TTC549 (cell line): Measurements from ENCODE around the gene ST3GAL3.

Source experiments
- FAIRE-seq: peaks from 2 replicates; lab custom pipeline; 2012; peaks lifted over from hg19 to GRCh38; lab: Jason Lieb, UNC

The ST3GAL3 gene

GRCh38 chr1:43965316-43965715 is 258.0 kb downstream of the ST3GAL3 start:
- no peak for FAIRE-seq

- no peak for FAIRE-seq
Measured at GRCh38 chr1:43968348-43968948, 261.1 kb downstream of the ST3GAL3 start.

GRCh38 chr1:43969416-43969745 is 262.0 kb downstream of the ST3GAL3 start:
- FAIRE-seq: no peak

GRCh38 chr1:43969746-43970466 is 262.6 kb downstream of the ST3GAL3 start, which contains the start of gene DPH2:
Gene DPH2 (plus strand): TSS chr1:43970010. CDS start chr1:43970176, 166 bp downstream.
- peak; percentile 82 for FAIRE-seq

GRCh38 chr1:43970502-43970901 is 263.2 kb downstream of the ST3GAL3 start:
- FAIRE-seq: no peak

- no peak for FAIRE-seq
Measured at GRCh38 chr1:43970911-43971310, 263.6 kb downstream of the ST3GAL3 start.

- no peak for FAIRE-seq
Measured at GRCh38 chr1:43971336-43971980, 264.1 kb downstream of the ST3GAL3 start.

GRCh38 chr1:43973981-43974442 is 266.7 kb downstream of the ST3GAL3 start:
- no peak for FAIRE-seq

- FAIRE-seq: no peak
Measured at GRCh38 chr1:43974443-43975248, 267.3 kb downstream of the ST3GAL3 start, which contains the start of gene ATP6V0B. Gene ATP6V0B (plus strand): TSS chr1:43974960. CDS start chr1:43975041, 81 bp downstream.

GRCh38 chr1:43975249-43975961 is 268.1 kb downstream of the ST3GAL3 start:
- no peak for FAIRE-seq

- FAIRE-seq: no peak
Measured at GRCh38 chr1:43976045-43976444, 268.7 kb downstream of the ST3GAL3 start.

GRCh38 chr1:43976890-43977289 is 269.6 kb downstream of the ST3GAL3 start:
- FAIRE-seq: no peak

- no peak for FAIRE-seq
Measured at GRCh38 chr1:43977376-43978263, 270.3 kb downstream of the ST3GAL3 start.

GRCh38 chr1:43978264-43978550 is 270.9 kb downstream of the ST3GAL3 start:
- no peak for FAIRE-seq

GRCh38 chr1:43978551-43979260 is 271.4 kb downstream of the ST3GAL3 start, which contains the start of gene B4GALT2:
Gene B4GALT2 (plus strand): TSS chr1:43979210. CDS start chr1:43981161, 1,951 bp downstream.
- no peak for FAIRE-seq

- FAIRE-seq: no peak
Measured at GRCh38 chr1:43979261-43979527, 271.9 kb downstream of the ST3GAL3 start.

GRCh38 chr1:43979528-43980254 is 272.4 kb downstream of the ST3GAL3 start:
- no peak for FAIRE-seq

GRCh38 chr1:43980255-43981134 is 273.2 kb downstream of the ST3GAL3 start:
- no peak for FAIRE-seq
